Measurements from ENCODE around the gene SLC2A9. TPM values are rescaled to one million over a fixed set of nuclear protein-coding genes. Genes with fewer than 3 reads are reported as not detected.

The SLC2A9 gene
- total RNA-seq, 1 donor from 2014 or later: 1.2 TPM

GRCh38 chr4:9847968-9848748 lies 173.1 kb downstream of the SLC2A9 start:
- ChIA-PET POLR2A (no interaction called here), CTCF (no interaction called here)
- ATAC-seq (ENCODE audit: low read depth) (no peak), DNase-seq (no peak)
- H3K27ac Mint-ChIP-seq: no peak overlapping the region
- no peaks in the 10 kb centered on the region for H3K36me3 Mint-ChIP-seq (ENCODE audit: low read depth)
- intact Hi-C loops (cut with micrococcal nuclease): no loop called here
- no peaks in the 10 kb centered on the region for H3K4me1 Mint-ChIP-seq
- TF ChIP-seq CTCF (IDR thresholded peaks at IDR 0.05): no peak
- H3K4me3 Mint-ChIP-seq: no peak overlapping the region
- H3K9me3 Mint-ChIP-seq: no peaks in the 10 kb centered on the region
- no peaks in the 10 kb centered on the region for H3K27me3 Mint-ChIP-seq

DNA sequence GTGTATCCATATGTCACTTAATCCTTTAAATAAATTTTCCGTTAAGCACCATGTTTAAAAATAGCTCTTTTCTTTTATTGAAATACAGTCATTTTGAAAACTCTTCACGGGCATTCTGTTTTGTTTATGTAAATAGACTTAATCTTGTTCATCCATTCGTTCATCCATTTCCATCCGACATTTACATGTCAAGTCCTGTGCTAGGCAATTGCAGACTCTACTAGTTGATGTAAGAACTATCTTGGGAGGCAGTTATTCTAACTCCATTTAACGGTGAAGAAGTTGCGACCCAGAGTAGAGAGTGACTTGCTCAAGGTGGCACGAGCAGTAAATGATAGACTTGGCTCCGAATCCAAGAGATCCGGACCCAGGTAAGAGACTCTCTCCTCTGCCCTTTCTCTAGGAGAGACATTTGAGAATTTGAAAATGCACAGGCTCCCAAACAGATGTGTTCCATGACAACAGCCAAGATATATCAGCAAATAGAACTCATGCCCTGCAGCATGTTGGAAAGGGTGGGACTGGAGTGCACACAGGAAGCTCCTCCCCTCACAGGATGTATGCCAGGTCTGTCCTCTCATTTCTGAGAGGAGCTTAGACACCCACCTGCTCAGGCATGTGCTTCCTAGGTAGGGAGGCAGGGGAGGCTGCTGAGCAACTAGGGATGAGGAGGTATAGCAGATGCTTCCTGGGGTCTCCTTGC lies 175.4 kb downstream of the SLC2A9 start:
- Mint-ChIP-seq H3K4me1 (no peaks in the 10 kb centered on the region), H3K27ac (no peak overlapping the region), H3K27me3 (no peaks in the 10 kb centered on the region), H3K4me3 (no peak overlapping the region), H3K36me3 (ENCODE audit: low read depth) (no peaks in the 10 kb centered on the region), H3K9me3 (peaks cover 10% of the 10 kb centered on the region)
- POLR2A ChIA-PET: no interaction called here
- DNase-seq: no peak
- TF ChIP-seq CTCF (IDR thresholded peaks at IDR 0.05): no peak
- no peak for ATAC-seq (ENCODE audit: low read depth)
- CTCF ChIA-PET: no interaction called here
- intact Hi-C loops (cut with micrococcal nuclease): no loop called here

DNA sequence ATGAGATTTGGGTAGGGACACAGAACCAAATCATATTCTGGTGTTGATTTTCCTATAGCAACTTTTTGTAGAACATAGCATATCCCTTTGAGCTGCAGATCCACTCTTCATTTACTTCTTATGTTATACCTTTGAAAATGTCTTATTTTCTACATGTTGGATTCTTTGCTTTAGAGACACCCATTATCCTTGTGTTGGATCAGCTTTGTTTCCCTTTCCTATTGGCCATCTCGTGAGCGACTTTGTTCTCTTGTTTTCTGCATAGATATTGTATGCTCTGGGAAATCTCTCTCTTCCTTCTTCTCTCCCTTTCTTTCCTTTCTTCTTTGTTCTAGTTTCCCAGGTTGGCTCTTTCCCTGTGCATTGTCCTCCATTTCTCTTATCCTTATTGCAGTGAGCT lies 180.2 kb downstream of the SLC2A9 start:
- ChIA-PET CTCF (no interaction called here), POLR2A (no interaction called here)
- TF ChIP-seq CTCF (IDR thresholded peaks at IDR 0.05): no peak
- no peak overlapping the region for H3K27ac Mint-ChIP-seq
- no peaks in the 10 kb centered on the region for H3K36me3 Mint-ChIP-seq (ENCODE audit: low read depth)
- no peaks in the 10 kb centered on the region for H3K27me3 Mint-ChIP-seq
- intact Hi-C loops (cut with micrococcal nuclease): no loop called here
- H3K4me1 Mint-ChIP-seq: no peaks in the 10 kb centered on the region
- H3K9me3 Mint-ChIP-seq: peaks cover 24% of the 10 kb centered on the region
- H3K4me3 Mint-ChIP-seq: no peak overlapping the region
- ATAC-seq (ENCODE audit: low read depth) (no peak), DNase-seq (no peak)

DNA sequence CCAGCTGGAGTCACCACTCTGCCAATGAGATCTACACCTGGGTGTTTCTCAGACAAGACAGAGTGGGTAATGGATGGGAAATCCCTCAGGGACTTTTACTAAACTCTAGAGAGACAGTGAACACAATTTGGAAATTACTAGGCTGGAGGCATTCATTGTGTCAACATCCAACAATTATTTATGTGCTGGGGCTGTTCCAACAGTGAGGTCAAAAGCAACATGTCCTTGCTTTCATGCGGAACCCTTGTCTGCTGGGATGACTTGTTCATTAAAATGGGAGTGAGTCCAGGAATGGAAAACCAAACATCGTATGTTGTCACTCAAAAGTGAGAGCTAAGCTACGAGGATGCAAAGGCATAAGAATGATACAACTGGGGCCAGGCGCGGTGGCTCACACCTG lies 185.9 kb downstream of the SLC2A9 start:
- peaks cover 3% of the 10 kb centered on the region for H3K27me3 Mint-ChIP-seq
- ChIA-PET CTCF (no interaction called here), POLR2A (no interaction called here)

More for the DNA sequence above, 185.9 kb downstream of the SLC2A9 start:
- Mint-ChIP-seq H3K36me3 (ENCODE audit: low read depth) (no peaks in the 10 kb centered on the region), H3K4me3 (no peak overlapping the region), H3K9me3 (peaks cover 10% of the 10 kb centered on the region), H3K4me1 (no peaks in the 10 kb centered on the region), H3K27ac (no peak overlapping the region)
- ATAC-seq (ENCODE audit: low read depth) (no peak), DNase-seq (no peak)
- no peak for TF ChIP-seq CTCF (IDR thresholded peaks at IDR 0.05)
- intact Hi-C loops (cut with micrococcal nuclease): no loop called here
